ENCODE data around the gene ARL3.

DNA sequence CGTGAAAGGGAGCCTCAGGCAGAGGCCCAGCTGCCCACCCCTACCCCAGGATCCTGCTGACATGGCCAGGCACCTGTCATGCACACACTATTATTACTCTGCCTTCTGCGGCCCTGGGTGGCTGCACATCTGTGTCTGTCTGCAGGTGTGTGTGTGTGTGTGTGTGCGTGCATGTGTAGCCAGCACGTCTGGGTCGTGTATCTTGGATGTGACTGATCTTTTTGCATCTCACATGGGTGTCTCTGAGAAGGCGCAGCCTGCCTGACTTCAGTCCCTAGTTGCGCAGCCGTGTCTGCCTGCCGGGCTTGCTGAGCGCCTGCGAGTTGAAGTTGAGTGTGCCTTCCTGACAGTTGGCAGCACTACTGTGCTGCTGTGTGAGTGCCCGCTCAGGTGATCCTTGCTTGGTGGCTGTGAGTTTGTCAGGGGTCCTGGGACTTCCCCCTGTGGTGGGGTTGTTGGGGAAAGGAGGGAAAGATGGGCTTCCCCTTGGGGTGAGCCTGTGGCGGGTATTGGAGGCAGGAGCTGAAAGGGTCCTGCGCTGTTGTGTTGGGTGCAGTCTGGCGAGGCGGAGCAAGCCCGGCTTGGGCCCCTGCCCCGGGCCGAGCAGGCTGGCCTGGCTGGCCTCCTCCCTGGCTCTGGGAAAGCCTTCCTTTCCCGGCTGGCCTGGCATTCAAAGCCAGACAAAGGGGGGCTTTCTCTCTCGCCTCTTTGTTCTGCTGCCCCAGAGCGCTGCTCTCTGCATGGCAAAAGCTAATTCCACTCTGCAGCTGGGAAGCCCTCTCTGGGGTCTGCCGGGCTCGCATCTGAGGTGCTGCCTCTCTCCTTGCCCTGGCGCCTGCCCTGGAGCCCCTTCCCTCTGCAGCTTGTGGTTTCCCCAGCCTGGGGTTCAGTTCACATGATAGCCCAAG is 65.1 kb downstream of the ARL3 start:
- no peak for TF ChIP-seq CTCF (IDR thresholded peaks at IDR 0.05; ENCODE audit: low read depth, low read length)
- no peak for TF ChIP-seq POLR2A (IDR thresholded peaks at IDR 0.05; ENCODE audit: extremely low read depth, insufficient read length)
- TF ChIP-seq, protein P1, sequence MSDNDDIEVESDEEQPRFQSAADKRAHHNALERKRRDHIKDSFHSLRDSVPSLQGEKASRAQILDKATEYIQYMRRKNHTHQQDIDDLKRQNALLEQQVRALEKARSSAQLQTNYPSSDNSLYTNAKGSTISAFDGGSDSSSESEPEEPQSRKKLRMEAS (IDR thresholded peaks at IDR 0.05; ENCODE audit: low read depth, low read length), result no peak
- TF ChIP-seq MYC (IDR thresholded peaks at IDR 0.05; ENCODE audit: low read depth, low read length), result no peak

Measured in NB4 (cell line).